ENCODE data around the gene PLCB3.
"Not testable (repeated sequence)": the region's sequence is repeated elsewhere in the genome, so short reads cannot be mapped to it uniquely, and the experiment has no call there.

Gene PLCB3

DNA sequence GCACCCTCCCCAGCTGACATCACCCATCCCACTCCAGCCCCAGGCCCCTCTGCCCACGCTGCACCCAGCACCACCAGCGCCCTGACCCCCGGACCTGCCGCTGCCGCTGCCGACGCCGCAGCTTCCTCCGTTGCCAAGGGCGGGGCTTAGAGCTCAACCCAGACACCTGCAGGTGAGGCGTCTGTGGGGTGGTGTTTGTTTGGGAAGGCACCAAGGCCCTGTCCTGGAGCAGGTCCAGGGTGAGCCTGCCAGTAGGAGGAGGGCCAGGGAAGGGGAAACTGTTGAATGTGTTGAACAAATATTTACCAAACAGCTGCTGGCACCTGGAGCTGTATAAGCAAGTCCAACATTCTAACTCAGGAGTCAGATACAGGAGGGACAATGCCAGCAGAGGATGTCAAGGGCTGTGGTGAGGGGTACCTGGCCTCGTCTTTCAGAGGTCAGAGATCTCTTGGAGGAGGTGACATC, 13.8 kb upstream of the PLCB3 start:
- no peak for DNase-seq

DNA sequence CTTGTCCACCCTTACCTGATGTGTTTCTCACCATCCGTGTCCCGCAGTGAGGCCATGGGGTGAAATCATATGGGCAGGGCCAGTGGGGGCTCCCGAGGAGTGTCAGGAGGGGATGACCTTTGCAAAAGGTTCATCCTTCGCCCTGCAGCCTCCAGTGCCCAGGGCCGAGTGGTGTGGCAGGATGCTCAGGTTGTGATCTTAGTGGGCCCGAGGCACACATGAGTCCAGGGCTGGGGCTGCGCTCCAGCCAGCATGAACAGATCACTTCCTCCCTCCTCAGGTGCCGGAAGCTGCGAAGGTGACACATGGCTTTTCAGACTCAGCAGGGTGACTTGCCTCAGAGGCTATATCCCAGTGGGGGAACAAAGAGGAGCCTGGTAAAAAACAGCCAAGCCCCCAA, 13.3 kb upstream of the PLCB3 start:
- no peak for DNase-seq

DNA sequence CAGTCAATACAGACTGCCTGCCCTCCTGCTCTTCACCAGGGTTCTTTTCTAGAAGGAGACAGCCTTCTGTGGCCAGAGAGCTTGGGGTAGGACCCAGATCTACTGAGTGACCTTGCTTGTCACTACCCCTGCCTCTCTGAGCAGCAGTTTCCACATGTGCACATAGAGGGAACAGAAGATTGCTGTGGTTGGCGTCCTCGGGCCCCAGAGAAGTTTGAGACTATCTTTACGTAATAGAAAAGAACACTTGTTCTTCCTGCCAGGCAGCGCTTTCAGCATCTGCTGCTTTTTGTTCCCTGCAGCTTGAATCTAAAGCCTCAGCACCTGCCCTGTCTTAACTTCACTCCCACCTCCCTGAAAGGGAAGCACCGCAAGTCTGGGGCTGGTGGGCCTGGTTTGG, 12.3 kb upstream of the PLCB3 start:
- DNase-seq = no peak

DNA sequence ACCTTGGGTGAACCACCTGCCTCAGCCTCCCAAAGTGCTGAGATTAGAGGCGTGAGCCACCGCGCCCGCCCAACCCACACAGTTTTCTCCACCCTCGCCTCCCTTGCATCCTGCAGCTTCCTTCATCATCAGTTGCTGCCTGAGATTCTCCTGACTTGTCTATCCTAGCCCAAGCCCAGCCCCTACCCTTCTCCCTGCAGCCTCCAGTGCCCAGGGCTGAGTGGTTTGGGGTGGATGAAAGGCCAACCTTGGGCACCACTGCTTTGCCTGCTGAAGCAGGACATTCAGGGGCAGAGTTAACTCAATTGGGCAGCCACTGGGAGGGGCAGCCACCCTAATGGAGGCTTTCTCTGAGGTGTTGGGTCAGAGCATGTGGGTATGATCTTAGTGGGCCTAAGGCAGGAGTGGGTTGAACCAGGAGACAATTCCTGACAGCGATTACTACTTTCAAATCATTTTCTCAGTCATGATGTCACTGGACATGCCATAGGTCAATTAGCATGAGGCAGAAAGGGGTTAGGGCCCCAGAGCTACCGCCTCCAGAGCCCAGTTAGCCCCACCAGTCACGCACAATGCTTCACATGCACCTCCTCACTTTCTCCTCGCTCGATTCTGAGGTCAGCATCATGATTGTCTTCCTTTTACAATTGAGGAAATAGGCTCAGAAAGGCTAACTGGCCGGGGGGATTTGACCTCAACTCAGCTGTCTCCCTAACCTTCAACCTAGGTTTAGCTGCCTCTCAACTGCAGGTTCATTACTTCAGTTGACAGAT, 11.5 kb upstream of the PLCB3 start:
- no peak for DNase-seq

DNA sequence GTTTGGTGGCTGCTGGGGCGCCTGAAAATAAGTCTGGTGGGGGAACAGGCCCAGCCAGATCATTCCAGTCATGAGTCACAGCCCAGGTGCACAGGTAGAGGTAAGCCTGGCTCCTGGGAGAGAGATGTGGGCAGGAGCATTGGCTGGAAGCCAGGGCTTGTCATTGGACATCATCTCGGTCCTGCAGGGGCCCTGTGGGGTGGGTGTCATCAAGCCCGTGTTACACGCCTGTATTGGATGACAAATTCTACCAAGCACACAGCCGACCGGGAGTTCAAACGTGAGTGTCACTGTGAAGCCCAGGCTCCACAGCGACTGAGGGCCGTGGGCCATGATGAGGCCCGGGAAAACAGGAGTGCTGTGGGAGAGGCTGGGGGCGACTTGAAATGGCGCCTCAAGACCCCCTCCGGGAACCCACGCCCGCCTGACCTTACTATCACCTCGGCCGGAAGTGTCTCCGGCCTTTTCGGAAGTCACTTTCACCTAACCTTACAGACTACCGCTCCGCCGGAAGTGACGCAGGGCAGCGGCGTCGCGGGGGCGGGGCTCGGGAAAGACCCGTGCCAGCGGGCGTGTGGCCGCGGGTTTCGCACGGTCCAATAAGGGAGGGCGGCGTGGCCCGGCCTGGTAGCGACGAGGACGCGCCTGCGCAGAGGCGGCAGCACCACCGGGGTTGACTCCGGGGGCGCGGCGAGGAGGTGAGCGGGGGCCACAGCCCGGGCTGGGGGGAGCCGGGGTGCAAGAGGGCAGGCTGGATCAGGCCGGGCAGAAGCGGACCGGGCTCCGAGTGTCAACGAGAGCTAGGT, 10.7 kb upstream of the PLCB3 start, which contains the start of gene FKBP2:
TSS of gene FKBP2 (plus strand) at position 661 of the 806 bp plus-strand sequence. CDS start 1,293 bp downstream, outside the sequence.
- DNase-seq = peak; percentile 98

DNA sequence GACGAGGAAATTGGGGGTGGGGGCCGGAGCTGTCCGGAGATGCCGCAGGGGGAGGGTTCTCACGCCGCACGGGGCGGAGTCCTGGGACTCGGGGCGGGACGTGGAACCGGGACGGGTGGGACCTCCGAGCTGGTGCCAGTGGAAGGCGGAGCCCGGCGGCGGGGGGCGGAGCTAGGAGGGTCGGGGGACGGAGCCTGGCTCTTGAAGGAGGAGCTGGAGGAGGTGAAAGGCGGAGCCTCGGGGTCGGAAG, 10.2 kb upstream of the PLCB3 start:
- DNase-seq = no peak

DNA sequence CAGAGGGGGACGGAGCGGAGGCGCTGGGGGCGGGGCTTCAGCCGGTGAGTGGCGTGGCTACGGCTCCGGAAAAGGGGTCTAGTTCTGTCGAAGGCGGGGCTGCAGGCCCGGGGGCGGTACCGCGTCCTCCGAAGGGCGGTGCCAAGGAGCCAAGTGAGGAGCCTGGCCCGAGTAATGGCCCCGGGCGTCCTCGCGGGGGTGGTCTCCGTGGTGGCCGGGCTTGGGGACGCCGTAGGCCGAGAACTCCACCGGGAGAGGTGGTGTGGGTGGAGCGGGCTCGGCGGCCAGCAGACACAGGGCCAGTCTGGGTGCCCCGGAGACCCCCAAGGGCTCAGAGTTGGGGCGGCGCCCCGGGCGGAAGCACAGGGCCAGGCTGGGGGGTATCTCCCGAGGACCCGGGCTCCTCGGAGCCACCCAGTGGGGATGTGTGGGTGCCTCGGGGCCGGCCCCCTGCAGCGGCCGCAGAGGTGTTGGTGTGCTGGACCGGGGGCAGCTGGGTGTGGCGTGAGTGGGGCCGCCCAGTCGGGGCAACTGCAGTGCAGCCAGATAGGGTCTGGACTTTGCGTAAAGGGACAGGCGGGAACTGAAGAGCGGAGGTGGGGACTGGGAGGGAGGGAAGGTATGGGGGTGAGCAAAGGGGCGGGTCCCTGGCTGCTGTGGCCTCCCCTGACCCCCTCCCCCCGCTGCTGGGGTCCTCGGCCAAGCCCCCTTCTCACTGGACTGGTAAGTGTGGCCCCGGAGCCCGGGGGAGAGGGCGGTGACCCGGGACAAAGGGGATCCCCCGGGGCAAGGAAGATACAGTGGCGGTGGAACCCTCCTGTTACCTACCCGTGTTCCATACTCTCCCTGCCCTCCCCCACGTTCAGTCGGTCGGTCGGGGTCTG, 9.6 kb upstream of the PLCB3 start:
- DNase-seq = peak; percentile 100

DNA sequence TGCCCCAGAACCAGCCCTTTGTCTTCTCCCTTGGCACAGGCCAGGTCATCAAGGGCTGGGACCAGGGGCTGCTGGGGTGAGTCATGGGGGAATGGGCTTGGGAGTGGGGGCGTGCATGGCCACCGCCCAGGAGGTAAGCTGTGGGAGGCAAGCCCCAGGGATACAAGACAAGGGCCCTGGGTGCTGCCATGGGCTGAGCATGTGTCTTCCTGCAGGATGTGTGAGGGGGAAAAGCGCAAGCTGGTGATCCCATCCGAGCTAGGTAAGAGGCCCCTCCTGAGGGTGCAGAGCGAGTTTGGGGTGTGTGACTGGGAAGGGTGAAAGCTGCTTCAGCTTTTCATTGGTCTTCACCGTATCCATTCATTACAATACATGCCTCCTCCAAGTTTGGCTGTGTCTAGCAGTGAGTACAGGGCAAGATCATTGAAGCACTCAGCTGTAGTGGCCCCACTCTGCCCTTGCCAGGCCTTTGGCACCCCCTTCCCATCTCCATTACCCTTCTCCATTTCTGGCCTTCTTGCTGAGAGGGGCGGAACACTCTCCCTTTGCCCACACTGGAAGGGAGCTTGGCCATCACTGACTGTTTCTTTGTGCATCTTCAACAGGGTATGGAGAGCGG, 8.0 kb upstream of the PLCB3 start:
- DNase-seq = no peak

DNA sequence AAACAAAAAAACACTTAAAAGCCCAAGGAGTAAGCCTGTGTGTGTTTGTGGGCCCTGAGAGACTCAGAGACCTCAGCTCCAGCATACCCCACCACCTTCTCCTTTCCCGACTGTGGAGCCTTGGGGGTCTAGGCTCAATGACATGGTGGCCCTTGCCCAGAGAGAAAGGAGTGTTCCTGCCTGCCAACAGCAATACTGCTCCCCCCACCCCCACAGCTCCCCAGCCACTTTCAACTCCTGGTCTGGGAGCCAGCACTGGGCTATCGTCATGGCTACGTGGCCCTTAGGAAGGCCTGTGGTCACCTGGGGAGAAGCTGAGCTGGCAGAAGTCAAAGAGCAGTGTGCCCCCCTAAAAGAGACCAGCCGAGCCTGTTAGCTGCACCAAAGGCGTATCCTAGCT, 7.2 kb upstream of the PLCB3 start:
- no peak for DNase-seq

DNA sequence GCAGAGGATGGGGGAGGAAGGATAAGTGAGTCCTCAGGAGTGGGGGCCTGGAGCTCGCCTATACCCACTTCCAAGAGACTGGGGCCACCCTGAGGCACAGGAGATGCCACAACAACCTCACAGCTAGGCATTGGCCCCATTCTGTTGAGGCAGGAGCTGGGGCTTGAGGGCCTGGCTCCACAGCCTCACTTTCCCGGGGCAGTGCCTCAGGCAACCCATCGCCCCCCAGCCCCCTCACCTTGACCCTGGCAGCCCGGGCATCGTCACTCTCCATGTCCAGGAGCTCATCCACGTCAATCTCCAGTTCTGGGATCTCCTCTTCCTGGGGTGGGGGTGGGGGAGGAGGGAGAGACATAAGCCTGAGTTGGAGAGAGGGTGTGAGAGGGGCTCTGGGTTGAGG, 6.4 kb upstream of the PLCB3 start:
- DNase-seq = no peak

DNA sequence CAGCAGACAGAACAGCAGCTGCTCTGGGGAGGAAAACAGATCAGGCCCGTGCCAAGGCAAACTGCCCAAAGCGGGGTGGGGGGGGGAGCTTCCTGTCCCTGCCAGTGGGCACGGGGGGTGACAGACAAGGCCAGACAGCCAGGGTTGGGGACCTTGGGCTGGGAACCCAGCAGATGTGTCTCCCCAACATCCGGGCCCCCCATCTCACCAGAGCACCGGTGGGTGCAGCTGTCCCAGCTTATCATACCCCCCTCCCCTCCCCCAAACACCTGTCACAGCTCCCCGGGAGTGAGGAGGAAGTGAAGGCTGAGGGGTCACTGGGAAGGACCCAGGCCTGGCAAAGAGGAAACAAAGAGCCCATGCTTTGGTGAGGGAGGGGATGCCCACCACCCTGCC, 5.9 kb upstream of the PLCB3 start:
- DNase-seq = peak; percentile 80

DNA sequence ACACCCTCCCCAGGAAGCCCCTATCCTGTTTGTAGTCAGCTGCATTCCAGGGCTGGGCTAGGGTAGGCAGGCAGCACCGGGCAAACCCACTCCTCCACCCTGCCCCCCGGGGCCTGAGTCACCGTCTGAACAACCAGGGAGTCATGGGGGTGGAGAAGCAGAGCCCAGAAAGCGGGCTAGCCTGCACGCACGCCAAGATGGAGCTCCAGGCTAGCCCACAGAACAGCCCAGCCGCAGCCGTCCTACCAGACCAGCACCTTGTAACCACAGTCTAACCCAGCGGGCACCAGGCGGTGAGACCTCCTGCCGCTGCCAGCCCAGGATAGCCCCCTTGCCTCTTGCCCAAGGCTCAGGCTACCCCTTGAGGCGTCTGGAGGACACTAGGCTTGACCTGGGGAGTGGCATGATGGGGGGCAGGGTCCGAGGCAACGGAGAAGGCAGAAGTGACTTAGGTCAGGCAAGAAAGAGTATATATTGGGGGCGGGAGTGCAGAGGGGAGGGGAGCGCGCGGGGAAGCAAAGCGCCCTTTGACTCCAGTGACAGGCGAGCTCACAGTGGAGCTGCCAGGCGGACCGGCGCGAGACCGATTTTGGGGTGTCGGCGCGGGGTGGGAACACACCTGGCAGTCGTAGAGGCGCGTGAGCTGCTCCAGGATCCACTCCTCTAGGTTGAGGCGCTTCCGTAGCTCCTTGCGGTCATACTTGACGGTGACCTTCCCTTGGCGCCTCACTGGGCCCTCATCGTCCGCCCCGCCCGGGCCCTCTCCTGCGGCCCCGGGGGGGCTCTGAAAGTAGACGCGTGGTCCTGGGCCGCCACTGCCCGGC, 5.3 kb upstream of the PLCB3 start:
- DNase-seq = peak; percentile 91

DNA sequence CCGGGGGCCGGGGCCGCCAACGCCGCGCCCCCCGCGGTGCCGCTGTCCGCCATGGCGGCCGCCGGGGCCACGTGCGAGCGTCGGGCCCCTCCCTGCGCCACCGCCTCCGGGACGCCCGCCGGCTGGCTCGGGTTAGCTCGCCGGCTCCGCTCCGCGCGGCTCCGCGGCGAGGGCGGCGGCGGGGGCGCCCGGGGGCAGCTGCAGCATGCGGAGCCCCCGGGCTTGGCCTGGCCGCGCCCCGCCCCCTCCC, 4.8 kb upstream of the PLCB3 start:
- DNase-seq = not testable (repeated sequence)

DNA sequence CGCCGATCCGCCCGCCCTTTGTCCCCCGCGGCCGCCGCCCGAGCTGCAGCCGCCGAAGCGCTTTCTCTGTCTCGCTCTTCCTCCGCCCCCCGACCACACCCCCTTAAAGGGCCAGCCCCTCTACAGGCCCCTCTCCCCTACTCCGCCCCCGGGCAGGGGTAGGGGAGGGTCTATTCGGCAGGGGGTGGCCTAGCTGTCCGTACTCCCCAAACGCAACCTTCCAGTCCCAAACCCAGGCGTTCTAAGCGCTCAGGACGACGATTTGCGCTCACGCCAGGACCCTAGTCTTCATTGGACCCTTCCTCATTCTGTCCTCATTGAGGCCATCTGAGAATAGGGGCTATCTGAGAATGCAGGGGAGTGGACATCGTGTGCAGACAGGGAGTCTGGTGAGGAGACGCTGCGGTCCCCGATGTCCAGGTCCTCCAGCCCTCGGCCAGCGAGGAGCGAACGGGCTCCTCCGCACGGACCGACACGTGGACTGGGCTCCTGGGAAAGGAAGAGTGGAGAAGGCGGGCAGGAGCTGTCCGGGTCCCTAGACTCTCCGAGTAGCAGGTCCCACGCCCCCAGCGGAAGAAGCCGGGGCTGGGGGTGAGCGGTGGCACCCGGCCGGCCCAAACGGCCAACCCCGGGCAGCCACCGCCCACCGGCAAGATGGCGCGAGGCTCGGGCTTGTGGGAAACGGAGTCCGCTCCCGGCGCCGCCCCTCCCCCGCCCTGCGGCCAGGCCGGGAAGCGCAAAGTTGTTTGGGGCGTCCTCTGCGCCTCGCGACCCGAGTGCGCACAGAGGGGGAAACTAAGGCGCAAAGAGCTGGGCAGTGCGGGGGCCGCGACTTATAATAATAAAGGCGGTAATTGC, 4.2 kb upstream of the PLCB3 start, which contains the start of gene PPP1R14B:
TSS of gene PPP1R14B (minus strand) at position 73 of the 858 bp plus-strand sequence. CDS start 270 bp downstream, outside the sequence.
- DNase-seq = peak; percentile 92

DNA sequence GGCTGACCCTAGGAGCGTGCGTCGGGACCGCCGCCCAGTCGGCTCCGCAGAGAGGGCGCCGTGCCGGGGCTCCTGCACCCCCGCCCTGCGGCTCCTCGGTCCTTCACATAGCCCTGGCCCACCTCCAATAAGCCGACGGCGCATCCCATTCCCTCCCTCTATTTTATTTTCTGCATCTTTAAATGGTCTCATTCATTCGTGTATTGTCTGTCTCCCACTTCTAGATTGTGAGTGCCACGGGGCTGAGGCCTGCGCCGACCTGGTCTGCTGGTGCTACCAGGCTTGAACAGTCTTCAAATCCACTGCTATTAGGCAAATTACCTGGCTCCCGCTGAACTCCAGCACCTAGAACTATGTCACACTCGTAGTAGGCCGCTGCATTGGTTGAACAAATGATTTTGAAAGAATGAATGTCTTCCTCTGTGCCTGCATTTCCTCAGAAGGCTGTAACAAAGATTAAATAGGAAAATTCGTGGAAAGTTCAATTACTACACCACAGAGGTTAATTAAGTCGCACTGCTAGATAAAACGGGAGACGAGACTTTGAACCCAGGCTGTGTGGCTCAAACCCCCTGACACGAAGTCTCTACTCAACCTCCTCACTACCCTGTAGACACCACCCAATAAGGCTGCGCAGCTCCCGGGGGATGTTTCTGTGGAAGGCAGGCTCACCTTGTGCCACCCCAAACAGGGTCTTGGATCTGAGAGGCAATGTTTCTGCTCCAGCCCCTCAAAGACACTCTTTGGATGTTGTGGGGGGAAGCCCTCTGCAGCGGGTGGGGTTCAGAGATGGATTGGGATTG, 3.4 kb upstream of the PLCB3 start:
- no peak for DNase-seq

DNA sequence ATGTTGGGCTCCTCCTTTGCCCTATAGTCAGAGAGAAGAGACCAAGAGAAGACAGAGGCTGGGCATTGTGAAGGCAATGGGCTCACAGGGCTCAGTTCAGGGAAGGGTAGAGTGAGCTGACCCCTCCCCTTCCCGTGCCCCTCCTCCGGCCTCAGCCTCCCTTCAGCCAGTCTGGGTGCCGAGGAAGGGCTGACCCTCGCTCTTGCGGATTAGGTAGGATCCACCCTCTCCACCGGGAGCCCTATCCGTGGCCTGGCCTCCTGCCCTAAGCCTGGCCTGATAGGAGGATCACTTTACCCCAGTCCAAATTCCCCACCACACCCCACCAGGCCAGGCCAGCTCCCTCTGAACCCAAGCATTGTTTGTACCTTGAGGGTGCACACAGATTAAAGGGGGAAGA, 2.8 kb upstream of the PLCB3 start:
- DNase-seq = no peak

DNA sequence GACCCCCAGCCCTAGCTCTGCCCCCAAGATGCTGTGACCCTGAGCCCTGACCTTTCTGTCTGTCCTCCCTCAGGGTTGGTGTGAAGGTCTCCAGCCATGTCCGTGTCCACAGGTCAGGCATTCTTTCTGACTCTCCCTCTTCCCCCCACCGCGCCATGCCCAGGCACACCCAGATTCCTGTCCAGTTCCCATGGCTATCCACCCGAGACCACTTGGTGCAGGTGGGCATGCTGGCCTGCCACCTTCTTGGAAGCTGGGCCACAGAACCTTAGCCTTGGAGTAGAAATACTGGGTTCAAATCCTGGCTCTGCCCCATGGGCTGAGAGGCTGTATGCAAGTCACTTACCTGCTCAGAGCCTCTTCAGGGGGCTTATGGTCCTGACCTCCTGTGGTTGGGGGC, 2.3 kb upstream of the PLCB3 start:
- no peak for DNase-seq

DNA sequence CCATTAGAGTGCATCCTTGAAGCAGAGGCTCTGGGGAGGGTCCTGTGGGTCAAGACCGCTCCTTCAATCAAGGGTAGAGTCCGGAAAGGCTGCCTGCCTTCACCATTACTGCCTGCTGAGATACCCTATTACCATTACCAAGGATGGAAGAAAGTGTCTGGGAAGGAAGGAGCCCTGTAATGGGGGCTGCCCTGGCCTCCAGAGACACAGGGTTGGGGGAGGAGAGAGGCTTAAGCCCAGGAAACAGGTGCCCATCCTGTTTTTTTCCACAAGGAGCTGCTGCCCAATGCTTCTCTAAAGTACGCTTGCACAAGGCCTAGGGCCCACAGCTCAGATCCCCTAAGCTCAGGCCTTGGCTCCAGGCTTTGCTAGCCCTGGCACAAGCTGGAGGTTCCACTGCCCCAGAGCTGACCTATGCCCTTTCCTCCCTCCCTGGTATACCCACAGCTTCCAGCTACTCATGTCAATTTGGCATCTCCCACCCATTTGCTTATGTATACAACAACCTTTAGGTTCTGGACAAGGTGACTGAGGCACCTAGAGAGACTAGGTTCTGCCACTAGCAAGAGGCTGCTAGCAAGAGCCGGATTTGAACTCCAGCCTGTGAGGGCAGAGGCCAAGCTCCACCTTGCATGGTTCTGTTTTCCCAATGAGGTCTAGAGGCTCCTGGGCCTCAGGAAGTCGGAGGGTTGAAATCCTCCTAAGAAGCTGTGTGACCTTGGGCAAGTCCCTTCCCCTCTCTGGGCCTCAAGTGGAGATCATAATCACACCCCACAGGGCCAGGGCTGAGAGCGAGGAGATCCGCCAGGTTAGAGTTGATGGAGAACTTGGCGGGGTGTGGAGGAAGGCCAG, 1.5 kb upstream of the PLCB3 start:
- no peak for DNase-seq

DNA sequence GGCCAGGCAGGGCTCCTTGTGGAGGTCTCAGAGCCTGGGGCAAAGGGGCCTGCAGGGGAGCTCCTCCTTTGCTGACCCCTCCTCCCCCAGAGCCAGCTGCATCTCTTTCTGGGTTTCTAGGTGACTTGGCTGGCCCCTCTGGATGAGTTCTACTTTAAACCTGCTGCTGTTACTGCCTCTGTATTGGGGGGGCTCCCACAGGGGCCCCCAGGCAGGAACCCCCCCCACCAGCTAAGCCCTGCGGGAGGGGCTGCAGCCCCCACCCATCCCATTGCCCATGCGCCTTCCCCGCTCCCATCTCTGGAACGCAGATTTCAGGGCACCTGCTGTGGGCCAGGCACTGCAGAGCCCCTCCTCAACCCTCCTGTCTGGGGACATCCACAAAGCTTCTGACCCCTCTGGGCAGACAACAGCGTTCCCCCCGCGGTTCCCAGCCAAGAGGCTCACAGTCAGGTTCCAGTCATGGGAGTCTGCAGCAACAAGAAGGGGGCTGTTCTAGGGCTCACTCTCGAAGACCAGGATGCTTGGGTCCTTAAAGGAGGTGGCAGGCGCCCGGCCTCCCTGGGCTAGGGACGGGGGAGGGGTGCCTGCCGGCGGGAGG, 815 bp upstream of the PLCB3 start:
- DNase-seq = no peak
